NCI-H748 treated with DMSO at 0.1 percent for 48 hours (cell line): Measurements from ENCODE around the gene NEDD8.

Source experiments
- DNase-seq: peaks from one replicate; lab custom pipeline; 2025; lab: John Stamatoyannopoulos, UW

NEDD8 gene

DNA sequence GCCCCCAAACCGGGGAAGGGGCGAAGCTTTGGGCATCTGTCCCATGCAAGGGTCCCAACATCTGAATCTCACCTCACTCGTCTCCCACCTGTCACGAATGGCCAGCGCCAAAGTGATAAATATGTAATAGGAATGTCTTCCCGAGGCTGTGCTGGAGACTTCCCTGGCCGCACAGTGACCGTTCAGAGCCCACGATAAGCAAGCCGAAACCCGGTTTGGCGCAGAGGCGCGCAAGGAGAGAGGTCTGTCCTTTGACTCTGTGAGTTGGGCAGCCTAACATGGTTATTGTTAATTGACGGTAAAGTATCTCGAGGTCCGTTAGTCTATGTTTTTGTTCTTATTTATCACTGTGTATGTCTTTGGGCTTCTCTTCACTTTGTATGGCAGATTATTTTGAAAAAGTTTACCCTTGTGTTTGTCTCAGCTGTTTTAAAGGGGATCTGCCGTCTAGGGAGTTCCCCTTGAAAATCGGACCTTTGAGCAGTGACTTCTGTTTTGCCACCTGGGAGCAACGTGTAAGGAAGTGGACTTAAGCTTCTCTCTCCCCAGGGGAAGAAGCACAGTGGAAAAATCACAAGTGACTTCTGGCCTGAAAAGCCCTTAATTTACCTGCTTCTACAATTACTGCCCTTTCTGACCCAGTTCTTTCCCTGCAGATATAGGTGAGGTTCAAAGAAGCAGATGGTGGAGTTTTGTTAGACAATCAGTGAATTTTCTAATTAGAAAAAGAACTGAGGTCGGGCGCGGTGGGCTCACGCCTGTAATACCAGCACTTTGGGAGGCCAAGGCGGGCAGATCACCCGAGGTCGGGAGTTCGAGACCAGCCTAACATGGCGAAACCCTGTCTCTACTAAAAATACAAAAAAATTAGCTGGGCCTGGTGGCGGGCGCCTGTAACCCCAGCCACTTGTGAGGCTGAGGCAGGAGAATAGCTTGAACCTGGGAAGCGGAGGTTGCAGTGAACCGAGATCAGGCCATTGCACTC lies 35.8 kb downstream of the NEDD8 start:
- DNase-seq: no peak

DNA sequence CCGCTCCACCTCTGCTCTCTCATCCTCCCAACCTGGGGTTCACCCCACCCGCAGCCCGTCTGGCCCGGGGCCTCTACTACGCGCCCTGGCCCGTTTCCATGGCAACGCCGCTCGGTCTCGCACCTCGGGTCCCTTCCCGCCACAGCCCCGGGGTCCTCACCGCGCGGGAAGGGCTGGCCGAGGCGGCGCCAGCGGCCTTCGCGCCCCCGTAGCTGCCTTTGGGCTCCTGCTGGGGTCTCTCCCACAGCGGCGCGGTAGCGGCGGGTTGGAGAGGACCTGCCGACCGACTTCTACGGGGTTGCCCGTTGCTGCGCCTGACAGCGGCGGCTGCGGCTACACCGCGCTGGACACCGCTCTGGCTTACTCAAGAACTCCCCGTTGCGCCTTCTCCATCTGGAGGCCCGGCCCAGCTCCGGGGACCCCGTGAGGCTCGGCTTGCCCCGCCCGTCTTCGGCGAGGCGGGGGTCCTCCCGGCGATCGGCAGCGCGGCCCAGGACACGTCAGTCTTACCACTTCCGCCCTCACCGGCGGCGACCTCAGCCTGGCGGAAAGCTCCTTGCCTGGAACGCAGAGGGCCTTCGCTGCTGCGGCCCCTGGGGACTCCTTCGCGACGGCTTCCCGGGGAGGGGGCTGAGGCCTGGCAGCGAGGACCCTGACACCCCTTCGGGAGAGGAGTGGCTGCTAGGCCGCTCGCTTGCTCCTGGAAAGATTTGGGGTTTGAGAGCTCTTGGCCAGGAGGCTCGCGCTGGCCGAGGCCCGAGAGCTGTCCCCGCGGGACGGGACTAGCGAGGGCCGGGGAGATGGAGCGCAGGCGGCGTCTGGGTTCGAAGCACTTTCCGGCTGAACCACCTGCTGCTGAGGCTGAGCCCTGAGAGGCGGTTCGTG lies 36.7 kb downstream of the NEDD8 start, which contains the start of gene TM9SF1:
TM9SF1 (minus strand) TSS at position 256 of the 885 bp plus-strand sequence. CDS start 422 bp downstream, outside the sequence.
- DNase-seq: peak; percentile 25

DNA sequence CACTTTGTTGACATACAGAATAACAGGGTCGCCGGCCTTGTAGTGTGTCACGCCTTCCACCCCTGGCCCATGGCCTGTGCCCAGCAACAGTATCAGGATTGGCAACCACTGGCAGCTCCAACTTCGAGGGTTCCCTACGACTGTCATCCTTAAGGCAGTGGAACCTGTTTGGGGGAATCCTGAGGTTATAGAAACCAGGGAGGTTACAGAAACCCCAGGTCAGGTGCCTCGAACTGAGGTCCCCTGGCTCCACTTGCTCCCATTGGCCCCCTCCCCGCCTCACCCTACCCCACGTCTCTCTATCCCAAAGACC lies 37.3 kb downstream of the NEDD8 start:
- no peak for DNase-seq

DNA sequence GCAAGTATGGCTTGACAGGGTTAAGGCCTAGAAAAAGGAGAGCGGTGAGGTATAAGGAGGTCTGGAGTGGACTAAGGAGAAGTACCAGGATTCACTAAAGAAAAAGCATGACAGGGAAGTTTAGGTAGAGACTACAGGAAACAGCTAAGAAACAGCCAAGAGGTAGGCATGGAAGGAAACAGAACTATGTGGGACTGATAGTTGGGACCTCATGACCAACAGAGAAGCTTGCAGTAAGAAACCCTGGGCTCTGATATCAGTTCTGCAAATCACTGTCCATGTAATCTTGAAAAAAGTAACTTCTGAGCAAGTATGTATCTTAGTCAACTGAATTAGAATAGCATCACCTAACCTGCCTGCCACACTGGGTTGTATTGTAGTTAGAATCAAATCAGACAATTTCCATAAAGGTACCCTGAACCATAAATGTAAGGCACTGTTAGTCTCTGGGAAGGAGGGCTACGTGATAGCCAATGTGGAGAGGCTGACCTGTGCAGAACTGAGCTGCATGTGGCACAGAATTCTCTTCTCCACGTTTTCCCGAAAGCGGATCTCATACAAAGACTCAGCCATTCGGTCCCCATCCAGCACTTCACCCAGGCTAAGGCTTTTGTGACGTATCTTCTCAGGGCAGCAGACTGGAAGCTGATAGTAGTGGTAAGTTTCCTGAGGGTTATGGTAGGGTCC lies 37.8 kb downstream of the NEDD8 start:
- no peak for DNase-seq

DNA sequence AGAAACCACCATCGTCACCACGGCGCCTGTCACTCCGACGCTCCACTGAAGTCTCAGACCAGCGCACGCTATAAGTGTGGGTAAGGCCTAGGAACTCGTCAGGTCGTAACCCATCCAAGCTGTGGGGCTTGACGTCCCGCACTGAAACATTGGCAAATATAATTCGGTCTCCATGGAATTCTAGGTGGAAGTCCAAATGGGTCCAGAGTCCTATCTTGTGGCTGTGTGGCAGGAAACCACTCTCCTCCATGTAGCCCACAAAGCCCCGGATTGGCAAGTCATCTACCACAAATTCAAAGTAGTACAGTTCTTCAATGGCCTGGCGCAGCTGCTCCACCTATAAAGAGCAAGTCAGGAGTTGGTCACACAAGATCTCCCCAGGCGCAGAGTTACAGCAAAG lies 39.2 kb downstream of the NEDD8 start:
- DNase-seq: no peak

DNA sequence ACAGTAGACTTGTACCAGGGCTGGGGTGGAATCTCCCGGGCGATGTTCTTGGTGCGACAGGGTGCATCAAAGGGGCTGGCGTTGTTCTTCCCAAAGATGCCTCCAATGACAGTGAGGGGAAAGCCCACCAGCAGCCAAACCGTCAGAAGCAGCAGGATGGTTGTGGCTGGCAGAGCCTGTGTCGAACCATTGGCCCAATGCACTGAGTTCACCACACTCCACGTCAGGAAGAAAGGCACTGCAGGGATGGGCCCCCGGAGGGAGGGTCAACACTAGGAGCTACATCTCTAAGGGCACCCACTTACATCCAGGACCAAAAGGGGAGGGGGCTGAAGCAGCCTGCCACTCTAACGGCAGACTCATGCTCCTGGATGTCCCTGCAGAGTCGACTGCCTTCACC lies 41.8 kb downstream of the NEDD8 start:
- DNase-seq: no peak

DNA sequence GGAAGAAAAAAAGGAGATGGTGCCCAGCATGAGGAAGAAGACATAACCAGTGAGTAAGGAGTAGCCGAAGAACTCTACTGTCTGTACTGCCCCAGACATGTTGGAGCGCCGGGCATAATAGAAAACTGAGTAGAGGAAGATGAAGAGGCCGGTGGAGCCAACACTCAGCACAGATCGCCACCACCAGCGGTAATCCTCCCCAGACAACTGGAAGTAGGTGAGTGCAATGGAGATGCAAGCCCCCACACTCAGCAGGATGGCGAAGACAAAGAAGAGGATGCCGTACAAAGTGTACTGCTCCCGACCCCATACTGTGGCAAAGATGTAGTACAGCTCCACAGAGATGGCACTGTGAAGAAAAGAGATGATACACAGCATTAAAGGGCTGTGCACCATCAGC lies 42.7 kb downstream of the NEDD8 start:
- DNase-seq: no peak

DNA sequence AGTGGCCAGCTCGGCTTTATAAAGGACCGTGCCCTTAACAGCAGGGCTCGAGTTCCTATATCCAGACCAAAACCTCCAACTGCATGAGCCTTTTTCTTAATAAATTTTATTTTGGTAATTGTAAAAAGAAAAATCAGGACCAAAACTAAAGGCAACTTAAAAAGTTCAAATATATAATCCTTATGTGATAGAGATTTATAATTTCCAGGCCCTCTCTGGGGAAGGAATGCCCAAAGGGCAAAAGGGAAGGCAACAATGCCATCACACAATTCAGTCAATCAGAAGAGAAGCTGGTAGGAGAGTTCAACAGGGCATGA lies 43.1 kb downstream of the NEDD8 start:
- no peak for DNase-seq

DNA sequence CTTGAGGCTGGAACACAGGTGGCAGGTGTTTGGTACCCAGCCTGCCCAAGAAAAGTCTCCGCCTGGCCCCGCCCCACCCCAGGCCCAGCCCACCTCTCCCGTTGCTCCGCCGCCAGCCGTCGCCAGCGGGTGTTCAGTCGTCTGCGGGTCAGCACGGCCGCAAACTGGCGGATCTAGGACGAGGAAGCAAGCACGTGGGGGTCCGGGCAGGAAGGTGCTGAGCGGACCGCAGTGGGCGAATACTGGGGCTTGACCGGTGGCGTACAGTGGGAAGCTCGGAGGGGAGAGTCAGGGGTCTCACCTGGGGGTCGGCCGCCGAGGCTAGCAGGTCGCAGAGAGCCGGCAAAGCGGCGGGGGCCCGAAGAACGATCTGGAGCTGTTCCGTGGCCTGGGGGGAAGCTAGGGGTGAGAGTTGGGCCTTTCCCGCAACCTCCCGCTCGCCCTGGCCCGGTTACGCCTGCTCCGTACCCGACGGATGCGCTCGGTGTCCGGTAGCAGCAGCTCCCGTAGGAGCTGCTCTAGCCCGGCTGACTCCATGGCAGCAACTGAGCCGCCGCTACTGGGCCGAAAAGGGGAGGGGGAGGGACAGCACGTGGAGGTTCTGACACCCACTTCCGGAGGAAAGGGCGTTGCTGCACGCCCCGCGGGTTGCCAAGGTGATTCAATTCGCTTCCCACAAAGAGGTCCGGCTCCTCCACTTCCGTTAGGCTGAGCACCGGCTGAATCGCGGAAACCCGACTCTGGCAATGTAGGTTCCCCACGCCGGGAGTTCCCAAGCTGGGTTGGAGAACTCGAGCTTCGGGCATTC lies 43.7 kb downstream of the NEDD8 start, which contains the start of gene IPO4:
IPO4 (minus strand) TSS at position 566 of the 808 bp plus-strand sequence; CDS start at position 537, 29 bp downstream.
- peak; percentile 93 for DNase-seq

DNA sequence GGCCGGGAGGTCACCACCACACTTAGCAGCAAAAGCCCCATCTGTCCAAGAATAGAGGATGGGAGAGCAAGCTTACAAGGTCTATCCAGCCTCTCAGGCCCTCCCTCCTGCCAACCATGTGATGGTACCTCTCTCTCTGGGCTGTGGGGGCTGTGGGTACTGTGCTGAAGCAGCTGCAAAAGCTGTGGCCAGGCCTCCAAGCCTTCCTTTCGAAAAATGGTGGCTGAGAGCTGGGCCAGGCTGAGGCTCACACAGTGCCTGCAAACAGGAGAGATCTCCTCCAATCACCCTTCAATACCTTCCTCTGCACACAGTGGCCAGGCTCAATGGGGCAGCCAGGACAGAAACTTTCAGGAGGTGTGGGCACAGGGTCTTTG lies 44.6 kb downstream of the NEDD8 start:
- DNase-seq: no peak

DNA sequence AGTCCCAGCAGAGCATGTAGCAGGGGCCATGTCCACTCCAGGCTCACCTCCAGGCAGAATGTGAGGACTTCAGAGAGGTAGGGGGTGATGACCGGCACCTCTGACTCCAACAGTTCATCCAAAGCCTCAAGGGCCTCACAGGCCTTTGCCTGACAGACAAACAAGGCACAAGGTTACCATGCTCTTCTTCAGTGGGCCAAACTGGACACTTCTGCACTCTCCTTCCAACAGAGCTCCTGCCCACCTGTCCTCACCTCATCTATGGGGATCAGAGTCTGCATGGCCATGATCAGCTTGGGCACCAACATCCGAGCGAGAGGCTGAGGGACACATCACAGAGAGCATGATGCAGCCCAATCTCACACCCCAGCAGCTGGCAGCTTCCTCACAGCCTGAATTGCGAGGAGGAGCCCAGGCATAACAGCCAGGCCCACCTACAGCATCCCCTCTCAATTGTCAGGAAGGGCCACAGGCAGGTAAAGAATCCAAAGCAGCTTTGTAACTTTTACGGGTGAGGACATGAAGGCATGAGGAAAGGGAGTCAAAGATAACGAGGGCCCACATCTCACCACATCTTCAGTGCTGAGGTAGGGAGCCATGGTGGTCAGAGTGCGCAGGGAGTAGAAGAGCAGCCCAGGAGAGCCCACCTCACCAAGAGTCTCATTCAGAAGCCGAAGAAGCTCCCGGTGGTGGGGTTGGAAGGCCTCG lies 45.2 kb downstream of the NEDD8 start:
- no peak for DNase-seq

DNA sequence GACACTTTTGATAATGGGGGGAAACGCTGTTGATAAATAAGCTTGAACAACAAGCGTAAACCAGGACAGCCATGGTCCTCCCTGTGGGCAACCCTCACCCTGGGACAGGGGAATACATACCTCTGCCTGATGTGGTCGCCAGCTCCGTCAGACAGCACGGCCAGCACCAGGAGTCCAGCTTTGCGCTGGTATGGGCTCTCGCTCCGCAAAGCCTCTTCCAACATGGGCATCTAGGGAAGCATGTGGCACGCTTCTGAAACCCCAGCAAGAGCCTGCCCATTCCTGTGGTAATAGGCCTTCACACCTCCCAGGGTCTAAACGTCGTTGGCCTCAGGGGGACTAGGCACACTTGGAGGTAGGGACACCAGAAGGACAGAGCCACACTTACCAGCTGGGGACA lies 46.4 kb downstream of the NEDD8 start:
- no peak for DNase-seq

DNA sequence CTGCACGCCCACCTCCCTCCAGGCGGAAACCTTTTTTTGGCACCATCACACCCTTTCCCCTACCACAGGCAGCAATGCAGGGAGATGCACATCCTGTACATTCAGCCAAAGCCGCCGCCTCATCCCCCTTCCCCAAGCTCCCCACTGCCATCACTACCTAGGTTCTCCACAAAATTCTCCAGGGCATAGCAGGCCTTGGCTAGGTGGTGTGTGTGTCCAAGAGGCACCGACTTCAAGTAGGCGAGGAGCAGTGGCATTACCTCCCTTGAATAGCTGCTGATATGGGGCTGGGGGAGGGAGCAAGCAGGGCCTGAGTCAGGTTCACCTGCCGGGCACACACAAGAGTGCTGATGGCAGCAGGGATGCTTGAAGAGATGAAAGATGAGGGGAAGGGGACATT lies 47.1 kb downstream of the NEDD8 start:
- DNase-seq: no peak

DNA sequence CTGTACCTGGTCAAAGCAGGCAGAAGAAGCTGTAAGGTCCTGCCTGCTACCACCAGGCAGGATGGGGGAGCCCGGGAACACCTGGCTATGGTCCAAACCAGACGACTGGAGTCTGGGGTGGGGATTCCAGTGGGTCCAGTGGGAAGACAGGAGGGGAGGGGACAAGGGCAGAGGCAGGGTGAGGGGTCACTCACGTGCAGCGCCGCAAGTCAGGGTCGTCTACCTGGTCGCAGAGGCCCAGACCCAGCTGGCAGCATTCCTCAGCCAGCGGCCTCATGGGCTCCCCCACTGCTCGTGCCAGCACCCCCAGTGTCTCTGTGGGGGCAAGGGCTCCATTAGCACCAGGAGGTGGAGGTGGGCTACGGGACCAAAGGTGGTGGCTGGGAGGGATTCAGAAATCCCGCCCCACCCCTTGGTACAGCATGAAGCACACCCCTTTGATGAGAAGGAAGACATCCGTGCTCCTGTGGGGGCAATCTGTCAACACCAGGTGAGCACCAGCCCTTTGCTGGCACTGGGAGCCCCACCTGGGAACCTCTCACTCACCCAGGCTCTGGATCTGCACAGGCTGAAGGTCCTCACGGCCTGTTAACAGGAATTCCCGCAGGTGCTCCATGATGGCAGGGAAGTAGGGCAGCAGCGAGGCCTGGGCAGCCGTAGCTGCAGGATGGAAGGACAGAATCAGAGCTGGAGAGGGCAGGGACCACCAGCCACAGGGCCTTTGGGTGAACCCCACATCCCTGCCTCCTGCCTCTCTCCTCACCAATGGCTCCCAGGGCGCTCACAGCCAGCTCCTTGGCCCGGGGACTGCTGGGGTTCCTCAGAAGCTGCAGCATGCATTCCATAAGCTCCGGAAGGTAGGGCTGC lies 47.8 kb downstream of the NEDD8 start:
- no peak for DNase-seq

DNA sequence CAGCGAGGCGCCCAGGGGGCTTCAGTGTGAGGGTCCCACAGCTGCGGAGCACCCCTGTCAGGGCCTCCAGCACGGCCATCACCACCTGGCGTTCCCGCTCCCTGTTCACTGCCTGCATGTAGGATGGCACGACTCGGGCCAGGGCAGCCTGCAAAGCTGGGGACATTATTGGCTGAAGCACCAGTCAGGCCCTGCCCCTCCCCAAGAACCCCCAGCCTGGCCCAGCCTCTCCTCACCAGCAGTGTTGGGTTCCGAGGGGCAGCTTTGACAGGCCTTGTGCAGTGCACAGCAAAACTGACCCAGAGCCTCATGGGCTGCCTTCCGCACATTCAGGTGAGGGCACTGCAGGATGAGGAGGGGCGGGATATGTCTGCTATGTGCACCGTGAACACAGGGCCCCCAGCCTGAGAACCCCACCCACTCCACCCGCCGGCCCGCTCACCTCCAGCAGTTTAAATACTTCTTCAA lies 49.1 kb downstream of the NEDD8 start:
- DNase-seq: no peak

DNA sequence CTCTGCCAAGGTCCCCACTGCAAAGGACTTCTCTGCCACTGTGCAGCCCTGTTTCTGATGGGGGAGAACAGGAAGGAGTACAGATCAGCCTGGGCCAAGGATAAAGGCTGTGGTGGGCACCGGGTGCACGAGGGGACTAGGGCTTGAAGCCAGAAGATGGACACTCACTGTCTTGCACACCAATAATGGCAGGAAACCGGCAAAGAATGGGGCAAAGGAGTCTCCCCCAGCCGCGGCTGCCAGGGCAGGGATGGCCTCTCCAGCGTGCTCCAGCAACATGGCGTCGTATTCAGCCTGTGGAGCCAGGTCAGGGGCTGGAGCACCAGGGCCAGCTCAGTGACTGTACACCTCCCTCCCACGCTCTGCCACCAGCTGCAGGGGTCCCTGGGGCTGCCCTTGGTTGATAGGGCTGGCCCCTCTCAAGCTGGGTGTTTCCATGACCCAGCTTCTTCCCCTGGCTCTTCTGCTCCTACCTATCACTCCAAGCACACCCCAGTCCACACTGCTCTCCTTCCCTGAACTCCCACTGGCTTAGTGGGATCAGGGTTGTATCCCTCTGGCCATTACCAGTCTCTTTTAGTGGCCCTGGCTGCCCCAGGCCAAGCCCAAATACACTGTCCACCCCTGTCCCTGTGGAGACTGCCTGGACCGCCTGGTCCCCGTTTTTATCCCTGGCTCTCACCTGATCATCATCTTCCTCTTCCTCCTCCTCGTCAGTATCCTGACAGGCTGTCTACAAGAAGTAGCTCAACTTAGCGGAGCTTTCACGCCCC lies 49.9 kb downstream of the NEDD8 start:
- no peak for DNase-seq

DNA sequence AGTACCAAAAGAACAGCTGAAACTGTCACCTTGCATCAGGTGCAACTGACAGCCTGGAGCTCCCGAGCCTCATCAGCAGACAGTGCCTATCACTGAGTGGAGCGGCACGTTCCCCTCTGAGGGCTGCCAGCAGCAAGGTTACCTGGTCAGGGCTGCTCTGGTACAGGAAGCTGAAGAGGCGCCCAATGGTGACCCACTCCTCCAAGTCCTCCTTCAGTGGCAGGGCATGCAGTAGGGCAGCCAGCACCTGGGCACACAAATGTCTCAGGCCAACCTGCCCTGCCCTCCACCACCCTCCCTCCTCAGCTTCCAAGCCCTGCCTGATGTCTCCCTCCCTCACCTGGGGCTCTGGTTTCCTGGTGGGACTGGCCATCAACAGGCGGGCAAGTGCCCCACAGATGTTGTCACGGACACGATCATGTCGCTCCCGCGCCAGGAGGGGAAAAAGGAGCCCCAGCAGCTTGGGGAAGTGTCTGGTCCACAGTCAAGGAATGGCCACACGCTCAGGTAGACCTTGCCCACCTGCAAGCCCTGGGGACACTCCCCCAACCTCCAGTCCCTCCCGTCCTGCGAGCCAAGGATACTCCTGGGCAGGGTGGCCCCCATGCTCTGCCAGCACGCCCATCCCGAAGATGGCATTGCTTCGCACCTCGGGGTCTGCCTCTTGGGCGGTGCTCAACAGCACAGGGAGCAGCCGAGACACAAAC lies 50.6 kb downstream of the NEDD8 start:
- DNase-seq: no peak
